ENCODE data around the gene ZNHIT2. TPM values are rescaled to one million over a fixed set of nuclear protein-coding genes. Genes with fewer than 3 reads are reported as not detected.

The ZNHIT2 gene
- total and polyA plus RNA-seq, 3 donors from 2014 or later = 47.3 to 119 (median 64.2) TPM

- Histone ChIP-seq H3K36me3 (ENCODE audit: low read depth, missing control alignments) (no peaks in the 10 kb centered on the region), H3K27ac (no peak overlapping the region), H3K27me3 (no peaks in the 10 kb centered on the region), H3K9me3 (no peaks in the 10 kb centered on the region), H3K4me1 (no peaks in the 10 kb centered on the region), H3K4me3 (no peak overlapping the region)
- DNase-seq = no peak
- intact Hi-C loops (cut with DNase I; ENCODE audit: low total_unique reads) = no loop called here
- WGBS, 2 donors = 78 to 92% methylated on average over 3 of the region's 3 CpGs
- no peak for TF ChIP-seq POLR2A (IDR thresholded peaks at IDR 0.05)
- no peak for TF ChIP-seq CTCF (IDR thresholded peaks at IDR 0.05)
Observed at GRCh38 chr11:65160643-65161042, 43.1 kb upstream of the ZNHIT2 start.

GRCh38 chr11:65159012-65159411 is 41.5 kb upstream of the ZNHIT2 start:
- Histone ChIP-seq H3K27ac (no peak overlapping the region), H3K9me3 (no peaks in the 10 kb centered on the region), H3K4me1 (no peaks in the 10 kb centered on the region), H3K27me3 (no peaks in the 10 kb centered on the region), H3K4me3 (no peak overlapping the region), H3K36me3 (ENCODE audit: low read depth, missing control alignments) (no peaks in the 10 kb centered on the region)
- intact Hi-C loops (cut with DNase I; ENCODE audit: low total_unique reads) = no loop called here
- 81 to 87% methylated on average over 5 of the region's 5 CpGs for WGBS, 2 donors
- no peak for TF ChIP-seq POLR2A (IDR thresholded peaks at IDR 0.05)
- TF ChIP-seq CTCF (IDR thresholded peaks at IDR 0.05) = no peak
- no peak for DNase-seq

GRCh38 chr11:65157336-65157735 is 39.8 kb upstream of the ZNHIT2 start:
- intact Hi-C loops (cut with DNase I; ENCODE audit: low total_unique reads) = no loop called here
- Histone ChIP-seq H3K27me3 (no peaks in the 10 kb centered on the region), H3K9me3 (no peaks in the 10 kb centered on the region), H3K4me1 (no peaks in the 10 kb centered on the region), H3K4me3 (no peak overlapping the region), H3K36me3 (ENCODE audit: low read depth, missing control alignments) (no peaks in the 10 kb centered on the region), H3K27ac (no peak overlapping the region)
- WGBS, 2 donors = 80 to 85% methylated on average over 3 of the region's 3 CpGs
- DNase-seq = no peak
- TF ChIP-seq POLR2A (IDR thresholded peaks at IDR 0.05) (no peak), CTCF (IDR thresholded peaks at IDR 0.05) (no peak)

- WGBS, 2 donors = 95 to 96% methylated on average over 3 of the region's 3 CpGs
- DNase-seq = no peak
- intact Hi-C loops (cut with DNase I; ENCODE audit: low total_unique reads) = no loop called here
- H3K27me3 ChIP-seq = no peaks in the 10 kb centered on the region
- H3K4me1 ChIP-seq = no peaks in the 10 kb centered on the region
- no peak overlapping the region for H3K4me3 ChIP-seq
- H3K36me3 ChIP-seq (ENCODE audit: low read depth, missing control alignments) = no peaks in the 10 kb centered on the region
- TF ChIP-seq POLR2A (IDR thresholded peaks at IDR 0.05) (no peak), CTCF (IDR thresholded peaks at IDR 0.05) (no peak)
- no peaks in the 10 kb centered on the region for H3K9me3 ChIP-seq
- no peak overlapping the region for H3K27ac ChIP-seq
Observed at GRCh38 chr11:65156926-65157325, 39.4 kb upstream of the ZNHIT2 start.

- Histone ChIP-seq H3K4me1 (no peaks in the 10 kb centered on the region), H3K36me3 (ENCODE audit: low read depth, missing control alignments) (no peaks in the 10 kb centered on the region), H3K27me3 (no peaks in the 10 kb centered on the region), H3K4me3 (no peak overlapping the region), H3K27ac (no peak overlapping the region), H3K9me3 (no peaks in the 10 kb centered on the region)
- TF ChIP-seq POLR2A (IDR thresholded peaks at IDR 0.05) (no peak), CTCF (IDR thresholded peaks at IDR 0.05) (no peak)
- DNase-seq = no peak
- intact Hi-C loops (cut with DNase I; ENCODE audit: low total_unique reads) = no loop called here
- WGBS, 2 donors = 95 to 97% methylated on average over 3 of the region's 3 CpGs
Observed at GRCh38 chr11:65156256-65156655, 38.8 kb upstream of the ZNHIT2 start.
